Neuronal stem cell (in vitro differentiated cells): Measurements from ENCODE around the gene GCDH.

Source experiments
- DNase-seq: peaks from one replicate; pipeline ENCODE4 v3.0.0-alpha.2; 2013; ENCODE audit warnings: low spot score
- H2AFZ ChIP-seq: one replicate; pipeline ENCODE4 v1.6.1; 2013; ENCODE audit warnings: mild to moderate bottlenecking, low read length, inconsistent platforms
- H2AK5ac ChIP-seq: 2 replicates; pipeline ENCODE4 v1.6.1; 2013; ENCODE audit warnings: low read depth, mild to moderate bottlenecking, inconsistent platforms, low read length, moderate library complexity, mixed read lengths
- H2BK120ac ChIP-seq: 2 replicates; pipeline ENCODE4 v1.6.1; 2013; ENCODE audit warnings: low read depth, mild to moderate bottlenecking, inconsistent platforms, low read length, moderate library complexity, mixed read lengths
- H2BK12ac ChIP-seq: one replicate; pipeline ENCODE4 v1.6.1; 2013; ENCODE audit warnings: low read length, inconsistent platforms
- H2BK15ac ChIP-seq: 2 replicates; pipeline ENCODE4 v1.6.1; 2013; ENCODE audit warnings: mild to moderate bottlenecking, low read length, inconsistent platforms, mixed read lengths
- H2BK5ac ChIP-seq: one replicate; pipeline ENCODE4 v1.6.1; 2013; ENCODE audit warnings: inconsistent platforms, mild to moderate bottlenecking, low read length, moderate library complexity
- H3K14ac ChIP-seq: one replicate; pipeline ENCODE4 v1.6.1; 2013; ENCODE audit warnings: low read length, inconsistent platforms
- H3K18ac ChIP-seq: 2 replicates; pipeline ENCODE4 v1.6.1; 2013; ENCODE audit warnings: low read length, inconsistent platforms
- H3K23ac ChIP-seq: 2 replicates; pipeline ENCODE4 v1.6.1; 2013; ENCODE audit warnings: low read depth, mild to moderate bottlenecking, mixed read lengths, low read length, inconsistent platforms; ENCODE audit not compliant: poor library complexity
- H3K27ac ChIP-seq: replicated peaks from 3 replicates; pipeline ENCODE4 v1.5.1; 2013; ENCODE audit warnings: low read length, inconsistent platforms
- H3K27me3 ChIP-seq, 3 experiments: 2 replicates each; pipeline ENCODE4 v1.6.1; 2013; ENCODE audit warnings: low read length in 3 of 3, mild to moderate bottlenecking in 2 of 3, inconsistent platforms in 1 of 3, low read depth in 1 of 3, mixed read lengths in 1 of 3, moderate library complexity in 1 of 3; ENCODE audit not compliant: control insufficient read depth in 3 of 3, insufficient read depth in 3 of 3
- H3K36me3 ChIP-seq, 2 donors: replicated peaks in 1 of 2; 2 replicates each; pipeline ENCODE4 v1.6.1; 2013; ENCODE audit warnings: low read length in 2 of 2; ENCODE audit not compliant: control insufficient read depth in 2 of 2, insufficient read depth in 2 of 2
- H3K4ac ChIP-seq: 2 replicates; pipeline ENCODE4 v1.6.1; 2013; ENCODE audit warnings: inconsistent platforms, mild to moderate bottlenecking, low read length, moderate library complexity
- H3K4me1 ChIP-seq, 2 donors: 1 replicate in 1 of 2; 2 replicates in 1 of 2; pipeline ENCODE4 v1.6.1; 2013; ENCODE audit warnings: low read length in 2 of 2, low read depth in 1 of 2; ENCODE audit not compliant: control insufficient read depth in 2 of 2, insufficient read depth in 1 of 2
- H3K4me2 ChIP-seq: one replicate; pipeline ENCODE4 v1.6.1; 2013; ENCODE audit warnings: mild to moderate bottlenecking, low read length, inconsistent platforms; ENCODE audit not compliant: insufficient read depth, poor library complexity, severe bottlenecking
- H3K4me3 ChIP-seq, 2 donors: 2 replicates each; pipeline ENCODE4 v1.5.1; 2013; ENCODE audit warnings: low read length in 2 of 2, mild to moderate bottlenecking in 2 of 2, inconsistent platforms in 1 of 2, moderate library complexity in 1 of 2
- H3K79me1 ChIP-seq: one replicate; pipeline ENCODE4 v1.6.1; 2013; ENCODE audit warnings: low read depth, mild to moderate bottlenecking, inconsistent platforms, low read length, moderate library complexity
- H3K9ac ChIP-seq: one replicate; pipeline ENCODE4 v1.6.1; 2013; ENCODE audit warnings: mild to moderate bottlenecking, low read depth, low read length, inconsistent platforms; ENCODE audit not compliant: poor library complexity
- H3K9me3 ChIP-seq, 2 donors: replicated peaks in 1 of 2; 2 replicates each; pipeline versions ENCODE3 to v1.6.1; 2013; ENCODE audit warnings: low read length in 2 of 2, mild to moderate bottlenecking in 2 of 2, inconsistent platforms in 1 of 2, low read depth in 1 of 2, mixed read lengths in 1 of 2, moderate library complexity in 1 of 2; ENCODE audit not compliant: control insufficient read depth in 2 of 2, insufficient read depth in 1 of 2
- H4K8ac ChIP-seq: one replicate; pipeline ENCODE4 v1.6.1; 2013; ENCODE audit warnings: low read depth, mild to moderate bottlenecking, inconsistent platforms, low read length, moderate library complexity
- H4K91ac ChIP-seq: one replicate; pipeline ENCODE4 v1.6.1; 2013; ENCODE audit warnings: low read length, low read depth, mild to moderate bottlenecking, inconsistent platforms; ENCODE audit not compliant: poor library complexity
- WGBS, 2 donors: extraction: QIAGEN DNeasy Blood & Tissue Kit; methylation state at CpG; one replicate each; pipeline ENCODE4 v1.1.7; 2013; ENCODE audit warnings: missing lambda C conversion rate in 2 of 2, mixed read lengths in 1 of 2; ENCODE audit not compliant: insufficient read length in 2 of 2, insufficient replicate concordance in 1 of 2; ENCODE audit errors: extremely low coverage in 2 of 2; 5-methylcytosine and 5-hydroxymethylcytosine counted together

The GCDH gene

GRCh38 chr19:12880551-12881171 is 10.3 kb upstream of the GCDH start:
- Histone ChIP-seq H3K27me3 (peaks cover 9 to 45% (median 29%) of the 10 kb centered on the region in 3 experiments), H2BK5ac (no peak overlapping the region), H3K9me3 (peaks cover 11 to 17% of the 10 kb centered on the region in 2 donors), H3K4me3 (peak overlapping the region; percentile 72 to 88), H3K79me1 (peaks cover 2% of the 10 kb centered on the region), H2AK5ac (no peak overlapping the region), H3K4me1 (peaks cover 3 to 8% of the 10 kb centered on the region in 2 donors), H3K9ac (peak overlapping the region; percentile 64), H2BK120ac (no peak overlapping the region), H3K14ac (peak overlapping the region; percentile 75), H2BK15ac (peak overlapping the region; percentile 69), H3K4ac (no peak overlapping the region), H3K18ac (peak overlapping the region; percentile 86), H3K36me3 (no peaks in the 10 kb centered on the region), H2AFZ (peak overlapping the region; percentile 99), H2BK12ac (no peak overlapping the region), H3K23ac (peak overlapping the region; percentile 48), H4K91ac (no peak overlapping the region), H4K8ac (no peak overlapping the region), H3K4me2 (peak overlapping the region; percentile 90), H3K27ac (no peak overlapping the region)
- WGBS, 2 donors, result no CpG with 5 or more reads among the region's 29 CpGs
- no peak for DNase-seq

GRCh38 chr19:12881172-12881808 is 9.7 kb upstream of the GCDH start, which contains the start of gene DNASE2:
Gene DNASE2 (minus strand): TSS chr19:12881449. CDS start chr19:12881375, 74 bp downstream.
- Histone ChIP-seq H3K4ac (no peak within 1 kb of the TSS), H3K27me3 (peaks cover 11 to 51% (median 35%) of the 10 kb centered on the region in 3 experiments)

GRCh38 chr19:12882589-12882988 is 8.4 kb upstream of the GCDH start:
- Histone ChIP-seq H3K4me2 (no peak overlapping the region), H3K4me3 (no peak overlapping the region), H3K36me3 (no peaks in the 10 kb centered on the region), H2AK5ac (no peak overlapping the region), H3K18ac (no peak overlapping the region), H4K8ac (no peak overlapping the region), H3K4ac (no peak overlapping the region), H3K27me3 (peaks cover 11 to 64% (median 46%) of the 10 kb centered on the region in 3 experiments), H3K79me1 (no peaks in the 10 kb centered on the region), H2BK5ac (no peak overlapping the region), H2BK120ac (no peak overlapping the region), H3K9ac (no peak overlapping the region), H3K23ac (no peak overlapping the region), H3K14ac (no peak overlapping the region), H2AFZ (no peak overlapping the region), H4K91ac (no peak overlapping the region), H3K27ac (no peak overlapping the region), H3K4me1 (peaks cover 3 to 8% of the 10 kb centered on the region in 2 donors), H3K9me3 (peaks cover 11 to 17% of the 10 kb centered on the region in 2 donors), H2BK12ac (no peak overlapping the region), H2BK15ac (no peak overlapping the region)
- DNase-seq, result no peak
- WGBS, 2 donors, result no CpG with 5 or more reads among the region's 3 CpGs

More at GRCh38 chr19:12881172-12881808, 9.7 kb upstream of the GCDH start, which contains the start of gene DNASE2:
- Histone ChIP-seq H2BK120ac (no peak within 1 kb of the TSS), H2AFZ (peak within 1 kb of the TSS; percentile 99), H2BK12ac (no peak within 1 kb of the TSS), H2AK5ac (no peak within 1 kb of the TSS), H3K9me3 (peaks cover 11 to 17% of the 10 kb centered on the region in 2 donors), H3K79me1 (no peaks in the 10 kb centered on the region), H3K9ac (peak within 1 kb of the TSS; percentile 64), H2BK5ac (no peak within 1 kb of the TSS), H3K27ac (no peak within 1 kb of the TSS), H3K4me2 (peak within 1 kb of the TSS; percentile 90), H2BK15ac (peak within 1 kb of the TSS; percentile 69), H4K8ac (no peak within 1 kb of the TSS), H4K91ac (no peak within 1 kb of the TSS), H3K23ac (peak within 1 kb of the TSS; percentile 48), H3K18ac (peak within 1 kb of the TSS; percentile 86), H3K36me3 (no peaks in the 10 kb centered on the region), H3K4me1 (peaks cover 3 to 8% of the 10 kb centered on the region in 2 donors), H3K4me3 (peak within 1 kb of the TSS; percentile 72 to 88), H3K14ac (peak within 1 kb of the TSS; percentile 75)
- no CpG with 5 or more reads among the region's 38 CpGs for WGBS, 2 donors
- peak; percentile 87 for DNase-seq

- no peak overlapping the region for H3K27ac ChIP-seq
- no peak overlapping the region for H4K8ac ChIP-seq
These were observed 6.8 kb upstream of the GCDH start for GRCh38 chr19:12884202-12884601.

More at GRCh38 chr19:12884202-12884601, 6.8 kb upstream of the GCDH start:
- Histone ChIP-seq H2BK15ac (no peak overlapping the region), H3K18ac (no peak overlapping the region), H3K36me3 (no peaks in the 10 kb centered on the region), H2BK5ac (no peak overlapping the region), H3K27me3 (peaks cover 11 to 79% (median 46%) of the 10 kb centered on the region in 3 experiments), H3K9ac (no peak overlapping the region), H4K91ac (no peak overlapping the region), H3K4me2 (no peak overlapping the region), H2AK5ac (no peak overlapping the region), H3K79me1 (no peaks in the 10 kb centered on the region), H3K4me3 (no peak overlapping the region), H2BK12ac (no peak overlapping the region), H3K4ac (no peak overlapping the region), H3K9me3 (peaks cover 11 to 17% of the 10 kb centered on the region in 2 donors), H3K4me1 (peaks cover 3 to 8% of the 10 kb centered on the region in 2 donors), H3K14ac (no peak overlapping the region), H2AFZ (no peak overlapping the region), H3K23ac (no peak overlapping the region), H2BK120ac (no peak overlapping the region)
- whole genome bisulfite sequencing, 2 donors, result no CpG with 5 or more reads among the region's 3 CpGs
- no peak for DNase-seq
